Nephron (organoid): Measurements from ENCODE around the gene SLC27A2.

Source experiments
- H3K27ac Mint-ChIP-seq, 3 experiments: 2 replicates each; pipeline ENCODE4 v1.8.0; 2020; ENCODE audit warnings: mixed read lengths in 3 of 3, mild to moderate bottlenecking in 2 of 3, moderate library complexity in 1 of 3
- H3K27me3 Mint-ChIP-seq: 2 replicates; pipeline ENCODE4 v1.8.0; 2021; ENCODE audit warnings: low read depth, mild to moderate bottlenecking, moderate library complexity, mixed read lengths
- H3K36me3 Mint-ChIP-seq: 2 replicates; pipeline ENCODE4 v1.8.0; 2020; ENCODE audit warnings: low read depth, mixed read lengths
- H3K4me1 Mint-ChIP-seq: 2 replicates; pipeline ENCODE4 v1.8.0; 2020; ENCODE audit warnings: mixed read lengths
- H3K4me3 Mint-ChIP-seq, 3 experiments: 2 replicates each; pipeline ENCODE4 v1.8.0; 2020; ENCODE audit warnings: mild to moderate bottlenecking in 3 of 3, mixed read lengths in 3 of 3, moderate library complexity in 2 of 3
- H3K9me3 Mint-ChIP-seq: 2 replicates; pipeline ENCODE4 v1.8.0; 2020; ENCODE audit warnings: mixed read lengths
- CTCF ChIP-seq, 3 experiments: fragments of 200-600 bp; sonication (generic); IDR thresholded peaks; one replicate each; pipeline ENCODE4 v1.5.0; 2021; ENCODE audit warnings: antibody characterized with exemption in 3 of 3; ENCODE audit not compliant: unreplicated experiment in 3 of 3

The SLC27A2 gene

GRCh38 chr15:50222181-50222580 is 40.2 kb downstream of the SLC27A2 start:
- Mint-ChIP-seq H3K36me3 (no peaks in the 10 kb centered on the region), H3K4me1 (no peaks in the 10 kb centered on the region), H3K9me3 (no peaks in the 10 kb centered on the region), H3K27ac (no peak overlapping the region), H3K27me3 (peaks cover 3% of the 10 kb centered on the region), H3K4me3 (no peak overlapping the region)
- TF ChIP-seq CTCF (IDR thresholded peaks at IDR 0.05; ENCODE audit: unreplicated experiment in 3 of 3) = no peak

GRCh38 chr15:50224606-50225005 is 42.6 kb downstream of the SLC27A2 start:
- Mint-ChIP-seq H3K27me3 (no peaks in the 10 kb centered on the region), H3K4me1 (no peaks in the 10 kb centered on the region), H3K36me3 (no peaks in the 10 kb centered on the region), H3K4me3 (no peak overlapping the region), H3K27ac (no peak overlapping the region), H3K9me3 (no peaks in the 10 kb centered on the region)
- no peak for TF ChIP-seq CTCF (IDR thresholded peaks at IDR 0.05; ENCODE audit: unreplicated experiment in 3 of 3)

GRCh38 chr15:50225057-50225456 is 43.1 kb downstream of the SLC27A2 start:
- Mint-ChIP-seq H3K36me3 (no peaks in the 10 kb centered on the region), H3K4me3 (no peak overlapping the region), H3K4me1 (no peaks in the 10 kb centered on the region)

GRCh38 chr15:50225938-50226337 is 43.9 kb downstream of the SLC27A2 start:
- no peaks in the 10 kb centered on the region for H3K4me1 Mint-ChIP-seq
- H3K27ac Mint-ChIP-seq = no peak overlapping the region
- H3K36me3 Mint-ChIP-seq = no peaks in the 10 kb centered on the region
- TF ChIP-seq CTCF (IDR thresholded peaks at IDR 0.05; ENCODE audit: unreplicated experiment in 3 of 3) = no peak
- no peaks in the 10 kb centered on the region for H3K9me3 Mint-ChIP-seq
- no peaks in the 10 kb centered on the region for H3K27me3 Mint-ChIP-seq
- H3K4me3 Mint-ChIP-seq = no peak overlapping the region

More at GRCh38 chr15:50225057-50225456, 43.1 kb downstream of the SLC27A2 start:
- TF ChIP-seq CTCF (IDR thresholded peaks at IDR 0.05; ENCODE audit: unreplicated experiment in 3 of 3) = no peak
- no peaks in the 10 kb centered on the region for H3K27me3 Mint-ChIP-seq
- H3K9me3 Mint-ChIP-seq = no peaks in the 10 kb centered on the region
- no peak overlapping the region for H3K27ac Mint-ChIP-seq

DNA sequence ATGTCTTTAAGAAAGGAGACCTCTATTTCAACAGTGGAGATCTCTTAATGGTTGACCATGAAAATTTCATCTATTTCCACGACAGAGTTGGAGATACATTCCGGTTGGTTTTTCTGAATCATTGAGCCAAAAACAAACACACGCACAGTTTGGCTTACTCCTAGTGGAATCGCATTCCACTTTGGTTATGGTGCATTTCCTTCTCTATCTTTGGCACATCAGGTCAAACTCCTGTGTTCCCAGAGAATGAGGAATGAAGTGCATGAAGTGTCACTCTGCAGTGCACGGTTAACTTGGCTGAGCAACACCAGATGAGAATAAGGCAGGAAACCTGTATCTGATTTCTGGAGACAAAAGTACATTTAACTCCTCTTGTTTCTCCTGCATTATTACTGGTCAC is 45.1 kb downstream of the SLC27A2 start:
- Mint-ChIP-seq H3K4me1 (no peaks in the 10 kb centered on the region), H3K36me3 (no peaks in the 10 kb centered on the region), H3K27me3 (no peaks in the 10 kb centered on the region), H3K9me3 (no peaks in the 10 kb centered on the region), H3K4me3 (no peak overlapping the region), H3K27ac (no peak overlapping the region)
- no peak for TF ChIP-seq CTCF (IDR thresholded peaks at IDR 0.05; ENCODE audit: unreplicated experiment in 3 of 3)

DNA sequence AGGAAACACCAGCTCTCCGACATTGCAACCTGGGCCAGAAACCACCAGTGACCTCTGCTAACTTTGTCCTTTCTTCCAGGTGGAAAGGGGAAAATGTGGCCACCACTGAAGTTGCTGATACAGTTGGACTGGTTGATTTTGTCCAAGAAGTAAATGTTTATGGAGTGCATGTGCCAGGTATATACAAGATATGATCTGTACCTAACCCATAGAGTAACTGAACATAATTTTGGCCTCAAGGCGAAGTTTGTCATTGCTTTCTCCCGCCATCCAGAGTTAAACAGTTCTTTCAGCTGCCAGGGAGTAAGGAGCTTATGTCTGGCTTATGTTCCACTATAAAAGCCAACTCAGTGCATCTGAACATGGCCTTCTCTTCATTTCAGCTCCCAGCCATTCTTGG is 46.9 kb downstream of the SLC27A2 start:
- Mint-ChIP-seq H3K27me3 (no peaks in the 10 kb centered on the region), H3K4me1 (no peaks in the 10 kb centered on the region), H3K27ac (no peak overlapping the region), H3K9me3 (no peaks in the 10 kb centered on the region), H3K4me3 (no peak overlapping the region), H3K36me3 (no peaks in the 10 kb centered on the region)
- no peak for TF ChIP-seq CTCF (IDR thresholded peaks at IDR 0.05; ENCODE audit: unreplicated experiment in 3 of 3)
